GM12878 (cell line): ENCODE measurements around the gene NDC1.

Source experiments
- NR2C2 ChIP-seq: IDR thresholded peaks from 2 replicates; pipeline ENCODE4 v1.6.1; 2011; ENCODE audit warnings: borderline replicate concordance, low read depth; ENCODE audit not compliant: control insufficient read depth, insufficient read length
- POLR2A ChIP-seq: IDR thresholded peaks from 2 replicates; pipeline ENCODE4 v1.6.1; 2011; ENCODE audit warnings: low read depth, mild to moderate bottlenecking, low read length
- POLR2AphosphoS5 ChIP-seq: IDR thresholded peaks from 2 replicates; pipeline ENCODE4 v1.6.1; 2011; ENCODE audit warnings: mild to moderate bottlenecking, low read length, inconsistent platforms
- SRF ChIP-seq, 2 experiments: IDR thresholded peaks; 2 replicates each; pipeline ENCODE4 v1.6.1; 2011; ENCODE audit warnings: low read depth in 2 of 2, low read length in 2 of 2, mild to moderate bottlenecking in 1 of 2, moderate library complexity in 1 of 2
- TAF1 ChIP-seq: IDR thresholded peaks from 2 replicates; pipeline ENCODE4 v1.6.1; 2011; ENCODE audit warnings: mild to moderate bottlenecking, low read depth, low read length, borderline replicate concordance
- ZNF384 ChIP-seq: IDR thresholded peaks from 2 replicates; pipeline ENCODE4 v1.6.1; 2012; ENCODE audit warnings: low read depth, mild to moderate bottlenecking, low read length, improper control_type of control experiment, borderline replicate concordance
- TF ChIP-seq, protein P1 (sequence below), 3 experiments: IDR thresholded peaks in 2 of 3; conservative IDR thresholded peaks in 1 of 3; 2 replicates each; pipeline ENCODE4 v1.5.1; 2011; ENCODE audit warnings: low read depth in 3 of 3, low read length in 3 of 3, mild to moderate bottlenecking in 3 of 3, control low read depth in 2 of 3, moderate library complexity in 2 of 3, inconsistent platforms in 1 of 3, mixed read lengths in 1 of 3; ENCODE audit not compliant: control insufficient read depth in 2 of 3, insufficient read depth in 1 of 3; ENCODE audit errors: extremely low read depth in 1 of 3

DNA sequence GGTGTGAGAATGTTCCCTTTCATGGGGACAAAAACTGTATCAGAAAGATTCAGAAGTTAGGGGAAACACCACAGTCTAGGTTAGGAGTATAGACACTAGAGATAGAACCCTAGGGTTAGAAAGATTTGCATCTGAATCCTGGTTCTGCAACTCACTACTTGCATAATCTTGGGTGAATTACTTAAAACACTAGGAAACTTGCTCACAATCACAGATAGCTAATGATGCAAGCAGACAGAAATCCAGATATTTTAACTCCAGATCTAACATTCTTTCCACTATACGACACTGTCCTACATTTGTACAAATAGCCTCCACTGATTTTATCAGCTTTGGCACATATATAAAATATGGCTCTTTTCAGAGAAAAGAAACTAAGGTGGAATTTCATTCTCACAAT, 68.3 kb downstream of the NDC1 start:
- TF ChIP-seq POLR2A (no peak), POLR2AphosphoS5 (no peak), SRF (IDR thresholded peaks at IDR 0.05; ENCODE audit: low read depth in 2 of 2, low read length in 2 of 2) (no peak), ZNF384 (no peak), NR2C2 (no peak), TAF1 (no peak)
- TF ChIP-seq, protein P1, sequence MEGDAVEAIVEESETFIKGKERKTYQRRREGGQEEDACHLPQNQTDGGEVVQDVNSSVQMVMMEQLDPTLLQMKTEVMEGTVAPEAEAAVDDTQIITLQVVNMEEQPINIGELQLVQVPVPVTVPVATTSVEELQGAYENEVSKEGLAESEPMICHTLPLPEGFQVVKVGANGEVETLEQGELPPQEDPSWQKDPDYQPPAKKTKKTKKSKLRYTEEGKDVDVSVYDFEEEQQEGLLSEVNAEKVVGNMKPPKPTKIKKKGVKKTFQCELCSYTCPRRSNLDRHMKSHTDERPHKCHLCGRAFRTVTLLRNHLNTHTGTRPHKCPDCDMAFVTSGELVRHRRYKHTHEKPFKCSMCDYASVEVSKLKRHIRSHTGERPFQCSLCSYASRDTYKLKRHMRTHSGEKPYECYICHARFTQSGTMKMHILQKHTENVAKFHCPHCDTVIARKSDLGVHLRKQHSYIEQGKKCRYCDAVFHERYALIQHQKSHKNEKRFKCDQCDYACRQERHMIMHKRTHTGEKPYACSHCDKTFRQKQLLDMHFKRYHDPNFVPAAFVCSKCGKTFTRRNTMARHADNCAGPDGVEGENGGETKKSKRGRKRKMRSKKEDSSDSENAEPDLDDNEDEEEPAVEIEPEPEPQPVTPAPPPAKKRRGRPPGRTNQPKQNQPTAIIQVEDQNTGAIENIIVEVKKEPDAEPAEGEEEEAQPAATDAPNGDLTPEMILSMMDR (IDR thresholded peaks at IDR 0.05 in 2 of 3, conservative IDR thresholded peaks at IDR 0.05 in 1 of 3; ENCODE audit: control insufficient read depth in 2 of 3, extremely low read depth in 1 of 3, insufficient read depth in 1 of 3, low read depth in 3 of 3, low read length in 3 of 3): no peak
